Esophagus muscularis mucosa (tissue), 4 donors: ENCODE data around the gene ZNF784. TPM values are rescaled to one million over a fixed set of nuclear protein-coding genes. Genes with fewer than 3 reads are reported as not detected.

ENCODE experiments used
- DNase-seq: peaks from one replicate; pipeline ENCODE4 v3.0.0-alpha.2; 2017; ENCODE audit errors: extremely low spot score
- H3K27ac ChIP-seq, 4 donors: fragments of 200-600 bp; sonication (generic); replicated peaks in 1 of 4; 1 replicate in 3 of 4; 2 replicates in 1 of 4; pipeline ENCODE4 v1.5.1; 2016 to 2019; ENCODE audit warnings: mild to moderate bottlenecking in 1 of 4
- H3K27me3 ChIP-seq, 4 donors: fragments of 200-600 bp; sonication (generic); one replicate each; pipeline versions ENCODE4 v1.5.1 to v1.6.0; 2016 to 2019
- H3K36me3 ChIP-seq, 4 donors: fragments of 200-600 bp; sonication (generic); one replicate each; pipeline ENCODE4 v1.5.1; 2016 to 2019
- H3K4me1 ChIP-seq, 4 donors: fragments of 200-600 bp; sonication (generic); one replicate each; pipeline ENCODE4 v1.5.1; 2016 to 2019
- H3K4me3 ChIP-seq, 4 donors: fragments of 200-600 bp; sonication (generic); 1 replicate in 2 of 4; 2 replicates in 2 of 4; pipeline ENCODE4 v1.5.1; 2016 to 2019; ENCODE audit warnings: mild to moderate bottlenecking in 4 of 4, moderate library complexity in 1 of 4
- H3K9me3 ChIP-seq, 4 donors: fragments of 200-600 bp; sonication (generic); 1 replicate in 3 of 4; 2 replicates in 1 of 4; pipeline ENCODE4 v1.5.1; 2016 to 2019
- CTCF ChIP-seq, 3 experiments: fragments of 200-600 bp in 2 of 3; fragments of 450-650 bp in 1 of 3; sonication (generic) in 2 of 3; IDR thresholded peaks; one replicate each; pipeline ENCODE4 v1.5.1; 2017 to 2019; ENCODE audit warnings: antibody characterized with exemption in 3 of 3, mild to moderate bottlenecking in 2 of 3, moderate library complexity in 1 of 3
- EP300 ChIP-seq: sonication (generic); formaldehyde crosslinking; IDR thresholded peaks from one replicate; pipeline ENCODE4 v1.6.1; 2017; ENCODE audit warnings: antibody characterized with exemption
- POLR2A ChIP-seq: fragments of 450-650 bp; IDR thresholded peaks from one replicate; pipeline ENCODE4 v1.6.1; 2017; ENCODE audit warnings: antibody characterized with exemption, moderate library complexity, mild to moderate bottlenecking, low read depth
- POLR2AphosphoS5 ChIP-seq, 2 donors: sonication (generic); formaldehyde crosslinking; IDR thresholded peaks; one replicate each; pipeline ENCODE4 v1.6.1; 2017; ENCODE audit warnings: antibody characterized with exemption in 2 of 2
- WGBS: methylation state at CpG from one replicate; pipeline ENCODE4 v1.1.5; 2018; 5-methylcytosine and 5-hydroxymethylcytosine counted together
- intact Hi-C: fragments of 100-400 bp; cut with DNase I; formaldehyde crosslinking; loops from one replicate; pipeline ENCODE4 v1.15.1; 2023
- total RNA-seq, 4 donors: library from RNA; depleted of rRNA; stranded (reverse); fragments of >200 nt; gene quantifications; one replicate each; pipeline versions ENCODE4 v1.1.0 to v1.2.1, GENCODE V29; 2016

ZNF784 gene
- total RNA-seq, 4 donors from 2014 or later: 2.5 to 6.3 (median 4.0) TPM

GRCh38 chr19:55648585-55649267 is 24.4 kb upstream of the ZNF784 start:
- 22% methylated on average over 11 of the region's 25 CpGs for WGBS
- Histone ChIP-seq H3K27ac (peak overlapping the region; percentile 83 to 94 (median 86)), H3K36me3 (peaks cover 0 to 43% (median 20%) of the 10 kb centered on the region in 4 donors), H3K27me3 (no peaks in the 10 kb centered on the region), H3K9me3 (no peaks in the 10 kb centered on the region), H3K4me1 (peaks cover 38 to 72% (median 63%) of the 10 kb centered on the region in 4 donors), H3K4me3 (peak overlapping the region; percentile 74 to 97 (median 86))
- TF ChIP-seq POLR2A (no peak), POLR2AphosphoS5 (IDR thresholded peaks at IDR 0.05) (no peak), CTCF (IDR thresholded peaks at IDR 0.05) (no peak), EP300 (no peak)
- intact Hi-C loops: no loop called here
- DNase-seq: no peak

- intact Hi-C loops: no loop called here
- Histone ChIP-seq H3K36me3 (peaks cover 0 to 43% (median 20%) of the 10 kb centered on the region in 4 donors), H3K27ac (peak within 1 kb of the TSS; percentile 83 to 94 (median 86)), H3K27me3 (no peaks in the 10 kb centered on the region), H3K9me3 (no peaks in the 10 kb centered on the region), H3K4me3 (peak within 1 kb of the TSS; percentile 74 to 97 (median 86)), H3K4me1 (peaks cover 36 to 73% (median 61%) of the 10 kb centered on the region in 4 donors)
- 0% methylated on average over 7 of the region's 87 CpGs for WGBS
- no peak for TF ChIP-seq EP300
- TF ChIP-seq POLR2AphosphoS5 (IDR thresholded peaks at IDR 0.05): peak; percentile 7 to 53
- peak in 1 of 3 experiments; percentile 6 for TF ChIP-seq CTCF (IDR thresholded peaks at IDR 0.05)
- DNase-seq: no peak
Observed at GRCh38 chr19:55647732-55648584, 23.6 kb upstream of the ZNF784 start, which contains the start of gene CCDC106. Gene CCDC106 (plus strand): TSS chr19:55648212. CDS start chr19:55649047, 835 bp downstream.

- no peak for DNase-seq
- Histone ChIP-seq H3K4me1 (peaks cover 42 to 74% (median 65%) of the 10 kb centered on the region in 4 donors), H3K27me3 (no peaks in the 10 kb centered on the region), H3K27ac (peak overlapping the region; percentile 83 to 94 (median 86)), H3K9me3 (no peaks in the 10 kb centered on the region), H3K36me3 (peaks cover 0 to 38% (median 17%) of the 10 kb centered on the region in 4 donors), H3K4me3 (peak overlapping the region; percentile 74 to 97 (median 86))
- no peak for TF ChIP-seq POLR2AphosphoS5 (IDR thresholded peaks at IDR 0.05)
- TF ChIP-seq EP300: no peak
- intact Hi-C loops: no loop called here
- 41% methylated on average over 14 of the region's 14 CpGs for WGBS
Observed at GRCh38 chr19:55646889-55647731, 22.7 kb upstream of the ZNF784 start.

GRCh38 chr19:55645512-55645881 is 21.1 kb upstream of the ZNF784 start:
- no peak for TF ChIP-seq POLR2A
- TF ChIP-seq POLR2AphosphoS5 (IDR thresholded peaks at IDR 0.05): no peak
- TF ChIP-seq CTCF (IDR thresholded peaks at IDR 0.05): no peak
- no peak overlapping the region for H3K27ac ChIP-seq
- no peak overlapping the region for H3K4me3 ChIP-seq
- H3K9me3 ChIP-seq: no peaks in the 10 kb centered on the region
- peaks cover 48 to 82% (median 75%) of the 10 kb centered on the region in 4 donors for H3K4me1 ChIP-seq
- H3K27me3 ChIP-seq: no peaks in the 10 kb centered on the region
- H3K36me3 ChIP-seq: peaks cover 0 to 23% (median 12%) of the 10 kb centered on the region in 4 donors
- intact Hi-C loops: no loop called here
- 63% methylated on average over 5 of the region's 5 CpGs for WGBS
- DNase-seq: no peak
